CD14-positive monocyte (primary cell): ENCODE data around the gene DNAJC9. TPM values are rescaled to one million over a fixed set of nuclear protein-coding genes. Genes with fewer than 3 reads are reported as not detected.

Experiments used
- DNase-seq, 3 donors: peaks; one replicate each; pipeline ENCODE4 v3.0.0-alpha.2; 2011 to 2022
- H2AFZ ChIP-seq: 2 replicates; pipeline ENCODE4 v1.6.0; 2012; ENCODE audit warnings: mild to moderate bottlenecking, low read depth, low read length, inconsistent platforms; ENCODE audit not compliant: insufficient read depth, poor library complexity, severe bottlenecking
- H3K27ac ChIP-seq, 2 donors: 1 replicate in 1 of 2; 2 replicates in 1 of 2; pipeline ENCODE4 v1.5.1; 2012 to 2013; ENCODE audit warnings: low read length in 2 of 2, control low read depth in 1 of 2, inconsistent platforms in 1 of 2, low read depth in 1 of 2, mild to moderate bottlenecking in 1 of 2
- H3K27me3 ChIP-seq, 2 donors: one replicate each; pipeline versions ENCODE4 v1.6.0 to v1.6.1; 2011 to 2013; ENCODE audit warnings: low read length in 2 of 2; ENCODE audit not compliant: control insufficient read depth in 2 of 2, insufficient read depth in 2 of 2
- H3K36me3 ChIP-seq, 2 donors: replicated peaks in 1 of 2; 1 replicate in 1 of 2; 2 replicates in 1 of 2; pipeline versions ENCODE4 v1.5.1 to v1.6.1; 2012 to 2013; ENCODE audit warnings: low read length in 2 of 2, control low read depth in 1 of 2, inconsistent platforms in 1 of 2, mild to moderate bottlenecking in 1 of 2; ENCODE audit not compliant: insufficient read depth in 2 of 2, control insufficient read depth in 1 of 2
- H3K4me1 ChIP-seq, 2 donors: 1 replicate in 1 of 2; 2 replicates in 1 of 2; pipeline versions ENCODE4 v1.5.1 to v1.6.1; 2012 to 2013; ENCODE audit warnings: low read length in 2 of 2, control low read depth in 1 of 2, inconsistent platforms in 1 of 2, mild to moderate bottlenecking in 1 of 2, moderate library complexity in 1 of 2; ENCODE audit not compliant: insufficient read depth in 2 of 2, control insufficient read depth in 1 of 2
- H3K4me2 ChIP-seq: replicated peaks from 2 replicates; pipeline ENCODE3; 2012; ENCODE audit warnings: low read length, moderate library complexity, mild to moderate bottlenecking; ENCODE audit not compliant: poor library complexity, severe bottlenecking; ENCODE audit errors: extremely low read depth
- H3K4me3 ChIP-seq, 3 experiments: fragments of 200-600 bp in 1 of 3; sonication (generic) in 1 of 3; replicated peaks in 1 of 3; 1 replicate in 2 of 3; 2 replicates in 1 of 3; pipeline ENCODE4 v1.5.1; 2011 to 2013; ENCODE audit warnings: low read length in 3 of 3, mild to moderate bottlenecking in 3 of 3, control low read depth in 2 of 3, low read depth in 2 of 3, inconsistent platforms in 1 of 3, moderate library complexity in 1 of 3
- H3K79me2 ChIP-seq: 2 replicates; pipeline ENCODE4 v1.6.0; 2012; ENCODE audit warnings: mild to moderate bottlenecking, control low read depth, inconsistent platforms, low read length, moderate library complexity; ENCODE audit not compliant: insufficient read depth
- H3K9ac ChIP-seq: 2 replicates; pipeline ENCODE4 v1.6.0; 2017; ENCODE audit warnings: low read length, mild to moderate bottlenecking; ENCODE audit not compliant: insufficient read depth, poor library complexity, severe bottlenecking
- H3K9me3 ChIP-seq, 2 donors: replicated peaks in 1 of 2; 1 replicate in 1 of 2; 2 replicates in 1 of 2; pipeline versions ENCODE4 v1.5.1 to v1.6.1; 2012 to 2013; ENCODE audit warnings: low read length in 2 of 2, control low read depth in 1 of 2; ENCODE audit not compliant: control insufficient read depth in 1 of 2, insufficient read depth in 1 of 2
- H4K20me1 ChIP-seq: 2 replicates; pipeline ENCODE4 v1.6.0; 2012; ENCODE audit warnings: mild to moderate bottlenecking, low read length, control low read depth, moderate library complexity; ENCODE audit not compliant: insufficient read depth
- H3K27ac Mint-ChIP-seq, 7 donors: one replicate each; pipeline ENCODE4 v1.8.0; 2020; ENCODE audit warnings: mild to moderate bottlenecking in 7 of 7, mixed read lengths in 7 of 7, moderate library complexity in 6 of 7, inconsistent platforms in 2 of 7
- H3K27me3 Mint-ChIP-seq, 3 donors: one replicate each; pipeline ENCODE4 v1.8.0; 2021 to 2022; ENCODE audit warnings: low read depth in 3 of 3, mild to moderate bottlenecking in 3 of 3, mixed read lengths in 3 of 3, moderate library complexity in 3 of 3, inconsistent platforms in 1 of 3
- H3K36me3 Mint-ChIP-seq, 2 donors: one replicate each; pipeline ENCODE4 v1.8.0; 2020; ENCODE audit warnings: mixed read lengths in 2 of 2, inconsistent platforms in 1 of 2, mild to moderate bottlenecking in 1 of 2
- H3K4me1 Mint-ChIP-seq: one replicate; pipeline ENCODE4 v1.8.0; 2020; ENCODE audit warnings: mild to moderate bottlenecking, mixed read lengths
- H3K4me3 Mint-ChIP-seq, 2 donors: one replicate each; pipeline ENCODE4 v1.8.0; 2020; ENCODE audit warnings: mild to moderate bottlenecking in 2 of 2, mixed read lengths in 2 of 2, moderate library complexity in 1 of 2
- H3K9me3 Mint-ChIP-seq, 7 donors: one replicate each; pipeline ENCODE4 v1.8.0; 2020 to 2022; ENCODE audit warnings: mixed read lengths in 7 of 7, mild to moderate bottlenecking in 6 of 7, moderate library complexity in 6 of 7, inconsistent platforms in 2 of 7
- WGBS: methylation state at CpG from one replicate; pipeline ENCODE4 v1.1.5; 2013; ENCODE audit warnings: missing lambda C conversion rate; ENCODE audit not compliant: insufficient coverage; 5-methylcytosine and 5-hydroxymethylcytosine counted together
- intact Hi-C, 2 donors: fragments of 100-400 bp; cut with micrococcal nuclease; formaldehyde crosslinking; loops; one replicate each; pipeline versions ENCODE4 v1.15.0 to v1.15.1; 2023
- polyA plus RNA-seq, 3 donors: library from polyadenylated mRNA; depleted of rRNA in 1 of 3; unstranded in 2 of 3; stranded (reverse) in 1 of 3; fragments of 300-500 nt in 2 of 3; fragments of >200 nt in 1 of 3; fragmentation: Illumina TruSeq in 2 of 3; gene quantifications; 1 replicate in 2 of 3; 2 replicates in 1 of 3; pipeline ENCODE4 v1.2.3, GENCODE V29; 2012 to 2021
- TF ChIP-seq, protein P1 (sequence below): fragments of 200-600 bp; IDR thresholded peaks from one replicate; pipeline ENCODE4 v1.8.0; 2022; ENCODE audit warnings: antibody characterized with exemption, mild to moderate bottlenecking

DNAJC9 gene
- polyA plus RNA-seq, 3 donors, result 2.3 to 7.2 (median 2.4) TPM

DNA sequence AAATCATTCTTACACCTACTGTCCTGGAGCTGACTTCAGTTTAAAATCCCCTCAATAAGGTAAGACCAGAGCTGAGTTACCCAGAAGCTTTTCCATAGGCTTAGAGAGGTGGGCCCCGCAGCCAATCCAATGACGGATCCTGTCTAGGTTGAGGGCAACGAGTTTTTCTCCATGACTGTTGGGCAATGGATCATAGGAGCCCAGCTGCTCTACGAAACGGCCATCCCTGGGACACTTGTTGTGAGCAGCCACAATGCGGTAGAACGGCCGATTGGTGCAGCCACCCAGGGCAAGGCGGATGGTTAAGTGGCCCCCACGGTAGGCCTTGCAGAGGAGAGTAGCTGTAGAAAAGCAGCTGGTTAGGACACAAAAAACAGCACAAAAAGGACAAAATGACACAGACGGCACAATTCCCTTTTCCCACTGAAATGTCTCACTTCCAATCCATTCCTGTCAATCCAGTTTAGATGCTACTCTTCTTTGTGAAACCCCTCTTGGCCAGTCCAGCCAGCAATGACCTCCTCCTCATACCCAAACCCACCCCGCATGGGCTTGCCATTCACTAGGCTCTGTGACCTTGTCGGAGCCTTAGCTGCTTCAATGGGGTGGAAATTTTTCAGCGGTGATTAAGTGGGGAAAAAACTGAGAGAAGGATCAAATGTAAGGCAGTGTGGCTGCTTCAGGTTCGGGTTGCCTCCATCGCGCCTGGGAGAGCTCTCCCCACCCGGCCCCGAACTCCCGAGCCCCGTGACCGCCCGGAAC is 4.8 kb upstream of the DNAJC9 start:
- 26% methylated on average over 21 of the region's 23 CpGs for WGBS
- Histone ChIP-seq H3K4me1 (peaks cover 25% of the 10 kb centered on the region in 2 donors), H2AFZ (peak overlapping the region; percentile 93), H3K4me2 (peak overlapping the region; percentile 81), H4K20me1 (no peaks in the 10 kb centered on the region), H3K27ac (peak overlapping the region; percentile 94 to 97), H3K79me2 (peaks cover 45% of the 10 kb centered on the region), H3K9ac (peak overlapping the region; percentile 90), H3K36me3 (peaks cover 8 to 20% of the 10 kb centered on the region in 2 donors), H3K4me3 (peak overlapping the region; percentile 68 to 91 (median 90)), H3K27me3 (no peaks in the 10 kb centered on the region), H3K9me3 (no peaks in the 10 kb centered on the region)
- DNase-seq, result no peak
- intact Hi-C loops, result no loop called here
- TF ChIP-seq, protein P1, sequence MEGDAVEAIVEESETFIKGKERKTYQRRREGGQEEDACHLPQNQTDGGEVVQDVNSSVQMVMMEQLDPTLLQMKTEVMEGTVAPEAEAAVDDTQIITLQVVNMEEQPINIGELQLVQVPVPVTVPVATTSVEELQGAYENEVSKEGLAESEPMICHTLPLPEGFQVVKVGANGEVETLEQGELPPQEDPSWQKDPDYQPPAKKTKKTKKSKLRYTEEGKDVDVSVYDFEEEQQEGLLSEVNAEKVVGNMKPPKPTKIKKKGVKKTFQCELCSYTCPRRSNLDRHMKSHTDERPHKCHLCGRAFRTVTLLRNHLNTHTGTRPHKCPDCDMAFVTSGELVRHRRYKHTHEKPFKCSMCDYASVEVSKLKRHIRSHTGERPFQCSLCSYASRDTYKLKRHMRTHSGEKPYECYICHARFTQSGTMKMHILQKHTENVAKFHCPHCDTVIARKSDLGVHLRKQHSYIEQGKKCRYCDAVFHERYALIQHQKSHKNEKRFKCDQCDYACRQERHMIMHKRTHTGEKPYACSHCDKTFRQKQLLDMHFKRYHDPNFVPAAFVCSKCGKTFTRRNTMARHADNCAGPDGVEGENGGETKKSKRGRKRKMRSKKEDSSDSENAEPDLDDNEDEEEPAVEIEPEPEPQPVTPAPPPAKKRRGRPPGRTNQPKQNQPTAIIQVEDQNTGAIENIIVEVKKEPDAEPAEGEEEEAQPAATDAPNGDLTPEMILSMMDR, result no peak
- H3K27me3 Mint-ChIP-seq, result peaks cover 0 to 2% (median 0%) of the 10 kb centered on the region in 3 donors
- peaks cover 28% of the 10 kb centered on the region for H3K4me1 Mint-ChIP-seq
- peak overlapping the region; percentile 98 to 99 for H3K4me3 Mint-ChIP-seq
- peaks cover 17 to 21% of the 10 kb centered on the region in 2 donors for H3K36me3 Mint-ChIP-seq
- peak overlapping the region; percentile 96 to 99 (median 98) for H3K27ac Mint-ChIP-seq
- no peaks in the 10 kb centered on the region for H3K9me3 Mint-ChIP-seq

DNA sequence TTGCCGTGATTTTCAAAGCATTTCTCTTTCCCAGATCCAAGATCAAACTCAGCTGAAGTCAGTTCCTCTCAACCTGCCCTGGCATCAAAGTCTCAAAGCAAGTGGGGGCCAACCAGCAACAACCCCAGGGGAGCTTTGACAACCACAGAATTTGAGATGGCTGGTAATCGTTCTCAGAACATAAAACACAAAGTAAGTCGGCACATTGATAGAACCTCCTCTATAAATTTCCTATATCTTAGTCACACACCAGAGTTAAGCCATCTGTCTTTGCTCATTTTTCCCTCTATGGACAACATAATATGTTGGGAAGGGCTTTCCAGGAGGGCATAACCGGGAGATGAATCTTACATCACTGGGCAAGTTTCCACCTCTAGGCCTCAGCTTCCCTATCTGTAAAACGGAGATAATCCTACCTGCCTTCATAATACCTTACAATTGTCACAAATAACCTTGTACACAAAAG is 1.2 kb upstream of the DNAJC9 start:
- Histone ChIP-seq H3K27ac (peak overlapping the region in 1 of 2 donors; percentile 83), H3K36me3 (peaks cover 9 to 28% of the 10 kb centered on the region in 2 donors), H3K79me2 (peaks cover 77% of the 10 kb centered on the region), H3K9ac (no peak overlapping the region), H2AFZ (no peak overlapping the region), H3K27me3 (no peaks in the 10 kb centered on the region), H4K20me1 (no peaks in the 10 kb centered on the region), H3K9me3 (no peaks in the 10 kb centered on the region), H3K4me1 (peaks cover 41 to 59% of the 10 kb centered on the region in 2 donors), H3K4me2 (no peak overlapping the region), H3K4me3 (no peak overlapping the region)
- DNase-seq, result no peak
- H3K27ac Mint-ChIP-seq, result peak overlapping the region; percentile 25 to 94 (median 68)
- WGBS, result 66% methylated on average over 2 of the region's 5 CpGs
- H3K4me3 Mint-ChIP-seq, result no peak overlapping the region
- H3K36me3 Mint-ChIP-seq, result peaks cover 19 to 31% of the 10 kb centered on the region in 2 donors
- H3K9me3 Mint-ChIP-seq, result no peaks in the 10 kb centered on the region
- intact Hi-C loops, result loop anchor here (5.0 to 10.0 kb wide), 5 partner anchors 81 to 167 kb away; partner anchors contain the start of genes ANXA7 (in 2 of the 2), CFAP70 (in 1 of the 2), ECD (in 1 of the 2) and FAM149B1 (in 1 of the 2)
- H3K4me1 Mint-ChIP-seq, result peaks cover 56% of the 10 kb centered on the region
- H3K27me3 Mint-ChIP-seq, result peaks cover 0 to 2% (median 0%) of the 10 kb centered on the region in 3 donors
- TF ChIP-seq, protein P1, result no peak
